ENCODE measurements around the gene PDGFRB.

The PDGFRB gene

GRCh38 chr5:150126921-150127265 is 28.8 kb downstream of the PDGFRB start:
- no peak for DNase-seq

- no peak for DNase-seq
Observed at GRCh38 chr5:150126199-150126920, 29.3 kb downstream of the PDGFRB start.

GRCh38 chr5:150125334-150125733 is 30.3 kb downstream of the PDGFRB start:
- DNase-seq, result no peak

- no peak for DNase-seq
Observed at GRCh38 chr5:150124596-150124995, 31.0 kb downstream of the PDGFRB start.

GRCh38 chr5:150124111-150124557 is 31.5 kb downstream of the PDGFRB start:
- no peak for DNase-seq

GRCh38 chr5:150123542-150123941 is 32.1 kb downstream of the PDGFRB start:
- DNase-seq, result no peak

- DNase-seq, result no peak
Observed at GRCh38 chr5:150122536-150123481, 32.8 kb downstream of the PDGFRB start.

- DNase-seq, result no peak
Observed at GRCh38 chr5:150122158-150122510, 33.5 kb downstream of the PDGFRB start.

GRCh38 chr5:150121448-150122157 is 34.0 kb downstream of the PDGFRB start:
- no peak for DNase-seq

GRCh38 chr5:150120617-150121447 is 34.8 kb downstream of the PDGFRB start:
- no peak for DNase-seq

- no peak for DNase-seq
Observed at GRCh38 chr5:150120062-150120441, 35.6 kb downstream of the PDGFRB start.

- no peak for DNase-seq
Observed at GRCh38 chr5:150119421-150120061, 36.1 kb downstream of the PDGFRB start.

GRCh38 chr5:150118561-150119229 is 37.0 kb downstream of the PDGFRB start:
- no peak for DNase-seq

- DNase-seq, result no peak
Observed at GRCh38 chr5:150117945-150118560, 37.6 kb downstream of the PDGFRB start.

- DNase-seq, result no peak
Observed at GRCh38 chr5:150116667-150117400, 38.8 kb downstream of the PDGFRB start.

- DNase-seq, result no peak
Observed at GRCh38 chr5:150114773-150115408, 40.8 kb downstream of the PDGFRB start.

GRCh38 chr5:150114102-150114641 is 41.5 kb downstream of the PDGFRB start:
- DNase-seq, result no peak

GRCh38 chr5:150113047-150113744 is 42.4 kb downstream of the PDGFRB start:
- DNase-seq, result no peak
